ENCODE data around the gene LIM2. TPM values are rescaled to one million over a fixed set of nuclear protein-coding genes. Genes with fewer than 3 reads are reported as not detected.

The LIM2 gene
- polyA plus RNA-seq, 3 donors = 0.20 to 0.80 (median 0.30) TPM

GRCh38 chr19:51347209-51347928 lies 40.4 kb downstream of the LIM2 start:
- no peak for DNase-seq (ENCODE audit: extremely low read depth in 1 of 11, low read depth in 9 of 11, low spot score in 4 of 11)

GRCh38 chr19:51346742-51347141 lies 41.0 kb downstream of the LIM2 start:
- no peak for DNase-seq (ENCODE audit: extremely low read depth in 1 of 11, low read depth in 9 of 11, low spot score in 4 of 11)

DNA sequence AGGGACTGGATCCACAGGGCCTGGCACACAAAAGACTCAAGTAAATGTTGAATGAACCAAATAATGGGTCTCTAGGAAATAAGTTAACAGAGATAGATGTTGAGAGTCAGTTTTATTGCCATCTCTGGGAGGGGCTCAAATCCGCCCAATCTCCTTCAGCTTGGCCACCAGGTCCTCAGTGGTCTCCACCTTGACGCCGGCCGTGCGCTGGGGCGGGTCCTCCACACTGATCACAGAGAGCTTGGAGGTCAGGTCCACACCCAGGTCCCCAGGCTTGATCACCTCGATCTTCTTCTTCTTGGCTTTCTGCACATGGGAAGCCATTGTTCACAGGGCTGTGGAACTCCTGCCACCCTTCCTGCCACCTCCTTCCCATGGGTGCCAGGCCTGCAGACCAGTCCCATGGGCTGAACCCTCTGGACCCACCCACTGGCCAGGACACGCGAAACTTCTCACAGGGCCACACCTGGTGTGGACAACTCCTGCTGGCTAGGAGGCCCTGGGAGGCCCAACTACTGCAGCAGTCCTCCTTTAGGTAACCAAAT lies 42.6 kb downstream of the LIM2 start:
- no peak for DNase-seq (ENCODE audit: extremely low read depth in 1 of 11, low read depth in 9 of 11, low spot score in 4 of 11)

GRCh38 chr19:51342631-51343569 lies 44.9 kb downstream of the LIM2 start:
- no peak for DNase-seq (ENCODE audit: extremely low read depth in 1 of 11, low read depth in 9 of 11, low spot score in 4 of 11)

DNA sequence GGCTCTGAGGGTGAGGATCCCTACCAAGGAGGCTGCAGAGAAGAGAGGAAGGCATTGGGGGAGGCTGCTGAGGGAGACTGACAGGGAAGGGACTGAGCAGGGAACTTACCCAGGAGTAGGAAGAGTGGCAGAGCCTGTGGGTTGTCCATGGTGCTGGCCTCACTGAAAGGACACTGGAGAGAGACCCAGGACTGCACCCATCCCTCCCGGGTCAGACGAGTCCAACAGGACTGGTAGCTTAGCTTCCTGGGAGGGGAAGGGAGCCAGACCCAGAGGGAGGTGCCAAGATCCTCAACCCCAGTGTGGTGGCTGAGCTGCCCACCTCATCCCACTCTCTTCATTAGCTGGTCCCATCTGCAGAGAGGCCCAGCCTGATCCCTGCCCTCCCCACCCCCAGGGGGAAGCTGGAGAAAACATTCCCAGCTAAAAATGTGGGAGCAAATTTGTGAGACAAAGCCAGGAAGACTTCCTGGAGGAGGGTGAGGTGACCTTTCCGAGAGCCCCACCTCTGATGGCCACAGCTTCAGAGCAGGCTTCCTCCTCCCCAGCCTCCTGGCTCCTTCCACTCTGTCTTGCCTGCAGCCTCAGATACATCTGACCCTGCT lies 45.7 kb downstream of the LIM2 start, which contains the start of gene VSIG10L:
VSIG10L (minus strand) TSS at position 164 of the 605 bp plus-strand sequence; CDS start at position 149, 15 bp downstream.
- DNase-seq (ENCODE audit: extremely low read depth in 1 of 11, low read depth in 9 of 11, low spot score in 4 of 11) = no peak

- DNase-seq (ENCODE audit: extremely low read depth in 1 of 11, low read depth in 9 of 11, low spot score in 4 of 11) = no peak
Observed at GRCh38 chr19:51341066-51341465, 46.7 kb downstream of the LIM2 start.

DNA sequence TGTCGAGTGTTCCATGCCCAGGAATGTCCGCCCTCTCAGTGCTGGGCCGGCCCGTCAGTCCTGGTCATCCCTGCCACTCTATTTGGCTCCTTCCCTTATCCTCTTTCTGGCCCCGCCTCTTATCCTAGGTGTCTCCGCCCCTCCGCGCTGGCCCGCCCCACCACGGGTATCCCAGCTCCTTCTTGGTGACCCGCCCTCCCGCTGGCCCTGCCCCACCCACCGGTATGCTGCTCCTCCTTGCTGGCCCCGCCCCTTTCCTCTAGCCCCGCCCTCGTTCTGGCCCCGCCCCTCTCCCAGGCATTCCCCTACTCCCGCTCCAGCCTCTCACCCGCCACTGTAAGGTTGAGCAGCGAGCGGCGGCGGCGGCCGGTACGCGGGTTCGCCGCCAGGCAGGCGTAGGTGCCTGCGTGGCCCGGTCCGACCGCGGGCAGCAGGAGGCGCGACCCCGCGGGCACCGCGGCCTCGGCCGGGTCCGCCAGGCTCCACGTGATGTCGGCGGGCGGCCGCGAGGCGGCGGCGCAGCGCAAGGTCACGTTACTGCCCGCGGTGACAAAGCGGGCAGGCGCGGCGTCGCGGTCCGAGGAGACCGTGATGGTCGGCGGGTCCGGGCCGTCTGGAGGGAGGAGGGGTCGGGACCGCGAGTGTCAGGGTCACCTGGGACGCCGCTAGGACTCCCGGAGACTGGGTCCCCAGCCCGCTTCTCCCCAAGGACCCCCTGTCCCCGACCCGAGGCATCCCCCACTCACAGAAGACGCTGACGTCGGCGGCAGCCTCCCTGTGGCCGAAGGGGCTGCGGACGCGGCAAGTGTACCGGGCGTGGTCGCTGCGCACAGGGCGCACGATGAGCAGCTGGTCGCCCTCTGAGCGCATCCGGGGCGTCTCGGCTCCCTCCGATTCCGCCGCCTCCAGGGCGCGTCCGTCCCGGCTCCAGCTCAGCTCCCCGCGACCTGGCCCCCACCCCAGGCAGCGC lies 47.8 kb downstream of the LIM2 start:
- DNase-seq (ENCODE audit: extremely low read depth in 1 of 11, low read depth in 9 of 11, low spot score in 4 of 11) = peak in 10 of 11 donors; percentile 72 to 93 (median 88)

GRCh38 chr19:51339313-51339686 lies 48.5 kb downstream of the LIM2 start:
- DNase-seq (ENCODE audit: extremely low read depth in 1 of 11, low read depth in 9 of 11, low spot score in 4 of 11) = no peak

DNA sequence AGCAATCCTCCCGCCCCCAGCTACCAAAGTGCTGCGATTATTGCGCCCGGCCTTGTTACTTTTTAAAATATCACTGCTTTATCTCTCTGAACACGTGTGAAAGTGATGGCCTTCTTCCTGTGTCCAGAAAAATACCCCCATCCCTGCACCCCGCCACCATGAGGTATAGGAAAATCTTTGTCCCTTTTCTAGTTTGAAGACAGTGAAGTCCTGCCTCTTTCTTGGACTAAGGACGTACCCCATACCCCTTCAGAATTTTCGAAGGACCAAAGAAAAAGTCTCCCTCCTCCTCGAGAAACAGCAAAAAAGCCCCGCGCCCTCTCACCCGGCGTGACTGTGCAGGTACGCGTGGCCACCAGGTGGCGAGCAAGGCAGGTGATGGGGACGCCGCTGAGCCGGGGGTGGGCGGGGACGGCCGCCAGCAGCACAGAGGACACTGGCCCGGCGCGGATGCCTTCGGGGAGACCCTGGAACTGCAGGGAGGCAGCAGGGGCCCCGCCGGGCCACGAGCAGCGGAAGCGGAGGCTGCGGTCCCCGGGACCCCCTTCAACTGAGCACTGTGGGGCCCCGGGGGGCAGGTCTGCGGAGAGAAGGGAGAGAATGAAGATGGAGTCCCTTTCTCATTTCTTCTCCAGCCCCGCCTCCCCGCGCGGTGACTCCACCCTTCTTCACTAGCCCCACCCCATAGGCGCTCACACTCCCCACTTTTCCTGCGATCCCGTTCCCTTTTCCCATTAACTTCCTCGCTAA lies 49.0 kb downstream of the LIM2 start:
- DNase-seq (ENCODE audit: extremely low read depth in 1 of 11, low read depth in 9 of 11, low spot score in 4 of 11) = peak in 10 of 11 donors; percentile 58 to 79 (median 72)

DNA sequence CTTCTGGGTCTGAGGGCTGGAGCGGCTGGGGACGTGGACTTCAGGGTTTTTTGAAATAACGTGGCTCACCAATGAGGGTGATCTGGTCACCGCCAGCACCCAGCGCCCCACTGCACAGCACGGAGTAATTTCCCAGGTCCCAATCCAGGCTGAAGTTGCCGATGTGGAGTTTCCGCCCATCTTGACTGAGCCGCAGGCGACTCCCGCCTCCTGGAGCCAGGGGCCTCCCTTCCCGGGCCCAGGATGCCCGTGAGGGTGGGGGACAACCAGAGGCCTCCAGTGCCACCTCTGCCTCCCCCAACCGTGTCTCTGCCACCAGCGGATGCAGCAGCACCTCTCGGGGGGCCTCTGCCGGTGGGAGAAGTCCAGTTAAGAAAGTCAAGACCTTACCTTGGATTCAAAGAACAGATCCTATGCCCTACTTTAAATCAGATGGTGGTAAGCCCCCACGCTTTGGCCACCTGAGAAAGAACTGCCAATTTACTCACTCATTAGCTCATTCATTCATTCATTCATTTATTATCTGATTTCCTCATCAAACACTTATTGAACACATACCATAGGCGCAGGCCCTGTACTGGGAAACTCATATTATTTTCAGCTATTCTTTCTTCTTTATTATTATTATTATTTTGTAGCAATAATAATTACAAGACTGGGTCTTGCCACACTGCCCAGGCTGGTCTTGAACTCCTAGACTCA lies 49.8 kb downstream of the LIM2 start:
- DNase-seq (ENCODE audit: extremely low read depth in 1 of 11, low read depth in 9 of 11, low spot score in 4 of 11) = no peak

DNA sequence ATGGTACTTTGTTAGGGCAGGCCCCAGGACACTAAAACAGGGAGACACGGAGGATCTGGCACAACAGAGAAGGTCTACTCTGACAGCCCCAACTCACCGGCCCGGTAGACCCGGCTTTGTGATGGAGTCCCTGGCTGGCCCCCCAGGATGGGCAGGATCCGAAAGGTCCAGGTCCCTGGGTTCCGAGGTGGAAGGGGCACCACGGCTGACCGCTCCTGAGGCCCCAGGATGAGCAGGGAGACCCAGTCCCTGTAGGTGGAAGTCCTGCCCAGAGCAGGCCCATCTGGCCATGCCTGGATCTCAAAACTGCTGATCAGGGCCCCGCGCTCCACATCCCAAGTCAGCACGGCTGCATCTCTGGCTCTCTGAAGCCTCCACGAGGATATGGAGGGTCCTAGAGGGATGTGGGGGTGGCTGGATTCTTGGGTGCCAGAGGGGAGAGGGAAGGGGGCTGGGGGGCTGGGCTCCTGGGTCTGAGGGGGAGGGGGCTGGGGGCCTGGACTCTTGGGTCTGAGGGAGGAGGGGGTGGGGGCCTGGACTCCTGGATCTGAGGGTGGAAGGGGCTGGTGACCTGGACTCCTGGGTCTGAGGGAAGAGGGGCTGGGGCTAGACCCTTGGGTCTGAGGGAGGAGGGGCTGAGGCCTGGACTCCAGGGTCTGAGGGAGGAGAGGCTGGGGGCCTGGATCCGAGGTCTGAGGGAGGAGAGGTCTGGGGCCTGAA lies 50.5 kb downstream of the LIM2 start:
- DNase-seq (ENCODE audit: extremely low read depth in 1 of 11, low read depth in 9 of 11, low spot score in 4 of 11) = no peak

DNA sequence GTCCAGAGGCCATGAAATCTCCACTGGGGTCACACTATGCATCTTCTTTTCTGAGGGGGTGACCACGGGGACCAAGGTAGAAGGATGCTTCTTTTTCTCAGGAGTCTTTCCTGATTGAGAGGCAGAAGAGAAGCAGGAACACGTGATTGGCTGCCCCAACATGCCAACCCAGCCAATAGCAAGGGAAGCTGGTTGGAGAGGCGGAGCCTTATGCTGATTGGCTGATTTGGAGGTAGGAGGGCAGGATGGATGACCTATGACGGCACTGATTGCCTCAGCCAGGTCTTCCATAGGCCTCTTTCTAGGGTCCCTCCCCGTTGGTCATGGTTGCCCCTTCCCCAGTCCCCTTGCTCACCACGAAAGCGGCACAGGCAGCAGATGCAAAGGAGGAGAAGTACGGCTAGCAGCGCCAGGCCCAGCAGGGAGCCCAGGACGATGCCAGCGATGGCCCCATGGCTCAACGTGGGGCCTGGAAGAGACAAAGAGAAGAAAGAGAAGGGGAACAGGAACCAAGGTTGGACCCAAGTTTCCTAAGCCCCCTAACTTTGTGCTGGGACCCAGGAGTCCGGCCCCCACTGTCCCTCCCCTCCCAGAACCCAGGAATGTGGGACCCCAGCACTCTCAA lies 53.8 kb downstream of the LIM2 start:
- DNase-seq (ENCODE audit: extremely low read depth in 1 of 11, low read depth in 9 of 11, low spot score in 4 of 11) = no peak

DNA sequence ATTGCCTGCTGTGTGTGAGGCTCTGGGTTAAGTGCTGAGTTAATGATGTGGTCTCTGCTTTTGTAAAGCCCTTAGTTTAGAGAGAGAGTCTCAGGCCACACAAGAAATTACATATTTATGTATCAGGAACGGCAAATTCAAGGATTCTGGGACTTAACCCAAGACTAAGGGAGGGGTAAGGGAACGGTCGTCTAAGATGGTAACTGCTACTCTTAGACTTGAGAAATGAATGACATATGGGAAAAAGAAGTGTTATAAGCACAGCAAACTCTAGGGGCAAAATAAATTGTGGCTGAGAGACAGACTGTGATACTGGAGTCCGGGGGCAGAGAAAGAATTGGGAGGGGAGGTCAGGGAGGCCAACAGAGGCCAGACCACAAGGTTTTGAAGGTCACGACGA lies 56.1 kb downstream of the LIM2 start:
- no peak for DNase-seq (ENCODE audit: extremely low read depth in 1 of 11, low read depth in 9 of 11, low spot score in 4 of 11)

DNA sequence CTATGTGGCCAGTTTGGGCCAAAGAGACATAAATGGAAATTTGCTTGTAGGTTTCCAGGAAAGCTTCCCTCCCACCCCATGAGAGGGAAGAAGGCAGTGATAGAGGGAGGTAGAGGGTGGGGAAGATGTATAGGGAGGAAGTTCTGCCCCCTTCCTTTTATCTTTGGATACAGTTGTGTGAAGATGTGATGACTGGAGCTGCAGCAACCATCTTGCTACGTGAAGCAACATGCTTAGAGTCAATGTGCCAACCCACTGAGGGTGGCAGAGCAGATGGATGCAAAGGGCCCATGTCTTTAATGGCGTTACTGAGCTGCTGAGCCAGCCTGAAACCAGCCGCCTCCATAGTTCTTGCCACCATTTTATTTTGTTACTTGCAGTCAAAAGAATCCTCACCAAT lies 56.6 kb downstream of the LIM2 start:
- DNase-seq (ENCODE audit: extremely low read depth in 1 of 11, low read depth in 9 of 11, low spot score in 4 of 11) = no peak

- DNase-seq (ENCODE audit: extremely low read depth in 1 of 11, low read depth in 9 of 11, low spot score in 4 of 11) = no peak
Observed at GRCh38 chr19:51330366-51330765, 57.4 kb downstream of the LIM2 start.

Data from renal cortex interstitium (tissue), 11 donors.